Liver (tissue), 3 donors: ENCODE measurements around the gene SLC16A9.

ENCODE experiments used
- EGR1 ChIP-seq, 2 donors: IDR thresholded peaks; 2 replicates each; pipeline ENCODE4 v1.6.1; 2016 to 2018; ENCODE audit warnings: antibody characterized with exemption in 2 of 2, low read depth in 2 of 2
- FOXA1 ChIP-seq: IDR thresholded peaks from 2 replicates; pipeline ENCODE4 v1.6.1; 2016; ENCODE audit warnings: antibody characterized with exemption
- GABPA ChIP-seq, 2 donors: IDR thresholded peaks in 1 of 2; conservative IDR thresholded peaks in 1 of 2; 2 replicates each; pipeline ENCODE4 v1.6.1; 2016; ENCODE audit warnings: antibody characterized with exemption in 2 of 2, mild to moderate bottlenecking in 1 of 2, moderate library complexity in 1 of 2
- JUND ChIP-seq, 2 donors: IDR thresholded peaks; 2 replicates each; pipeline ENCODE4 v1.6.1; 2016; ENCODE audit warnings: antibody characterized with exemption in 2 of 2
- RAD21 ChIP-seq, 2 donors: IDR thresholded peaks; 2 replicates each; pipeline ENCODE4 v1.6.1; 2016; ENCODE audit warnings: antibody characterized with exemption in 2 of 2, mild to moderate bottlenecking in 2 of 2
- TAF1 ChIP-seq: conservative IDR thresholded peaks from 2 replicates; pipeline ENCODE4 v1.6.1; 2016; ENCODE audit warnings: antibody characterized with exemption, mild to moderate bottlenecking
- YY1 ChIP-seq: IDR thresholded peaks from 2 replicates; pipeline ENCODE4 v1.6.1; 2016; ENCODE audit warnings: antibody characterized with exemption, mild to moderate bottlenecking
- TF ChIP-seq, protein P1 (sequence below): fragments of 150-350 bp; IDR thresholded peaks from 2 replicates; pipeline ENCODE4 v1.5.1; 2017; ENCODE audit warnings: improper control_type of control experiment, low read depth, low read length; ENCODE audit not compliant: missing input control
- TF ChIP-seq, protein P2 (sequence below): IDR thresholded peaks from 2 replicates; pipeline ENCODE4 v1.6.1; 2016; ENCODE audit warnings: antibody characterized with exemption, mild to moderate bottlenecking
- TF ChIP-seq, protein P3 (sequence below): IDR thresholded peaks from 2 replicates; pipeline ENCODE4 v1.6.1; 2016; ENCODE audit warnings: antibody characterized with exemption
- TF ChIP-seq, protein P4 (sequence below): IDR thresholded peaks from 2 replicates; pipeline ENCODE4 v1.6.1; 2016; ENCODE audit warnings: antibody characterized with exemption
- donor health status: healthy.
- donor health status: healthy.

DNA sequence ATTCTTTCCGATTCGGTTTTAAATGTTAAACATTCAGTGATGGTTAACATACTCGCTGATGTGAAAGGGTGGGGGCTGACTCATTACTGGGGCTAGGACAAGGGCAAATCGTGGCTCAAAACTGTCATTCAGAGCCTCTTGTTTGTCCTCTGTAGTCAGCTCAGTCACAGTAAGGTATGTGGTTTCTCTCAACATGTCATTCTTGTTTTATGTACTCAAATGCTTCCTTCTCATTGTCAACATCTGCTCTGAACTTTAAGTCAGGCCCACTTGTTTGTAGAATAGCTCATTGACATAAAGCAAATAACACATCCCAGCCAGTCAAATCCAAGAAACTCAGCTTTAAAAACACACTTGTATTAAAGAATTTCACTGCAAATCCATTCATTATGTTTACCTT is 7.3 kb downstream of the SLC16A9 start:
- TF ChIP-seq, protein P1, sequence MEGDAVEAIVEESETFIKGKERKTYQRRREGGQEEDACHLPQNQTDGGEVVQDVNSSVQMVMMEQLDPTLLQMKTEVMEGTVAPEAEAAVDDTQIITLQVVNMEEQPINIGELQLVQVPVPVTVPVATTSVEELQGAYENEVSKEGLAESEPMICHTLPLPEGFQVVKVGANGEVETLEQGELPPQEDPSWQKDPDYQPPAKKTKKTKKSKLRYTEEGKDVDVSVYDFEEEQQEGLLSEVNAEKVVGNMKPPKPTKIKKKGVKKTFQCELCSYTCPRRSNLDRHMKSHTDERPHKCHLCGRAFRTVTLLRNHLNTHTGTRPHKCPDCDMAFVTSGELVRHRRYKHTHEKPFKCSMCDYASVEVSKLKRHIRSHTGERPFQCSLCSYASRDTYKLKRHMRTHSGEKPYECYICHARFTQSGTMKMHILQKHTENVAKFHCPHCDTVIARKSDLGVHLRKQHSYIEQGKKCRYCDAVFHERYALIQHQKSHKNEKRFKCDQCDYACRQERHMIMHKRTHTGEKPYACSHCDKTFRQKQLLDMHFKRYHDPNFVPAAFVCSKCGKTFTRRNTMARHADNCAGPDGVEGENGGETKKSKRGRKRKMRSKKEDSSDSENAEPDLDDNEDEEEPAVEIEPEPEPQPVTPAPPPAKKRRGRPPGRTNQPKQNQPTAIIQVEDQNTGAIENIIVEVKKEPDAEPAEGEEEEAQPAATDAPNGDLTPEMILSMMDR = no peak
- no peak for TF ChIP-seq TAF1
- TF ChIP-seq FOXA1 = no peak
- no peak for TF ChIP-seq JUND (IDR thresholded peaks at IDR 0.05)
- TF ChIP-seq GABPA (IDR thresholded peaks at IDR 0.05 in 1 of 2, conservative IDR thresholded peaks at IDR 0.05 in 1 of 2) = no peak
- TF ChIP-seq YY1 = no peak
- no peak for TF ChIP-seq EGR1 (IDR thresholded peaks at IDR 0.05; ENCODE audit: low read depth in 2 of 2)
- TF ChIP-seq, protein P2, sequence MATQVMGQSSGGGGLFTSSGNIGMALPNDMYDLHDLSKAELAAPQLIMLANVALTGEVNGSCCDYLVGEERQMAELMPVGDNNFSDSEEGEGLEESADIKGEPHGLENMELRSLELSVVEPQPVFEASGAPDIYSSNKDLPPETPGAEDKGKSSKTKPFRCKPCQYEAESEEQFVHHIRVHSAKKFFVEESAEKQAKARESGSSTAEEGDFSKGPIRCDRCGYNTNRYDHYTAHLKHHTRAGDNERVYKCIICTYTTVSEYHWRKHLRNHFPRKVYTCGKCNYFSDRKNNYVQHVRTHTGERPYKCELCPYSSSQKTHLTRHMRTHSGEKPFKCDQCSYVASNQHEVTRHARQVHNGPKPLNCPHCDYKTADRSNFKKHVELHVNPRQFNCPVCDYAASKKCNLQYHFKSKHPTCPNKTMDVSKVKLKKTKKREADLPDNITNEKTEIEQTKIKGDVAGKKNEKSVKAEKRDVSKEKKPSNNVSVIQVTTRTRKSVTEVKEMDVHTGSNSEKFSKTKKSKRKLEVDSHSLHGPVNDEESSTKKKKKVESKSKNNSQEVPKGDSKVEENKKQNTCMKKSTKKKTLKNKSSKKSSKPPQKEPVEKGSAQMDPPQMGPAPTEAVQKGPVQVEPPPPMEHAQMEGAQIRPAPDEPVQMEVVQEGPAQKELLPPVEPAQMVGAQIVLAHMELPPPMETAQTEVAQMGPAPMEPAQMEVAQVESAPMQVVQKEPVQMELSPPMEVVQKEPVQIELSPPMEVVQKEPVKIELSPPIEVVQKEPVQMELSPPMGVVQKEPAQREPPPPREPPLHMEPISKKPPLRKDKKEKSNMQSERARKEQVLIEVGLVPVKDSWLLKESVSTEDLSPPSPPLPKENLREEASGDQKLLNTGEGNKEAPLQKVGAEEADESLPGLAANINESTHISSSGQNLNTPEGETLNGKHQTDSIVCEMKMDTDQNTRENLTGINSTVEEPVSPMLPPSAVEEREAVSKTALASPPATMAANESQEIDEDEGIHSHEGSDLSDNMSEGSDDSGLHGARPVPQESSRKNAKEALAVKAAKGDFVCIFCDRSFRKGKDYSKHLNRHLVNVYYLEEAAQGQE = no peak
- TF ChIP-seq, protein P3, sequence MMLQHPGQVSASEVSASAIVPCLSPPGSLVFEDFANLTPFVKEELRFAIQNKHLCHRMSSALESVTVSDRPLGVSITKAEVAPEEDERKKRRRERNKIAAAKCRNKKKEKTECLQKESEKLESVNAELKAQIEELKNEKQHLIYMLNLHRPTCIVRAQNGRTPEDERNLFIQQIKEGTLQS = no peak
- TF ChIP-seq, protein P4, sequence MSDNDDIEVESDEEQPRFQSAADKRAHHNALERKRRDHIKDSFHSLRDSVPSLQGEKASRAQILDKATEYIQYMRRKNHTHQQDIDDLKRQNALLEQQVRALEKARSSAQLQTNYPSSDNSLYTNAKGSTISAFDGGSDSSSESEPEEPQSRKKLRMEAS = no peak
- no peak for TF ChIP-seq RAD21 (IDR thresholded peaks at IDR 0.05)
